HCT116 (cell line): ENCODE measurements around the gene TPI1. TPM values are rescaled to one million over a fixed set of nuclear protein-coding genes. Genes with fewer than 3 reads are reported as not detected.

Source experiments
- ATAC-seq: fragments of 200-7000 bp; cut with Tn5 transposase; 2 replicates; pipeline ENCODE4 v1.9.1; 2020; ENCODE audit warnings: mild to moderate bottlenecking, moderate library complexity
- BruUV-seq: library from RNA; stranded (reverse); fragments of 400-500 nt; replicated peaks from 2 replicates; lab custom pipeline; 2021; lab: Mats Ljungman, UMichigan
- CTCF ChIA-PET: fragments of 300-600 bp; sonication (Branson Sonifier 250); formaldehyde crosslinking; loops from one replicate; lab custom pipeline; 2021; ENCODE audit warnings: antibody characterized with exemption; lab: Charles Lee
- POLR2A ChIA-PET: fragments of 300-600, 350-600 bp; sonication (Branson Sonifier 250); formaldehyde crosslinking; loops from one replicate; lab custom pipeline; 2021; ENCODE audit warnings: antibody characterized with exemption; lab: Charles Lee
- RAD21 ChIA-PET, 2 experiments: fragments of 300-600 bp; sonication (Branson Sonifier 250); formaldehyde crosslinking; loops; one replicate each; lab custom pipeline; 2023; ENCODE audit warnings: low total read pairs in 2 of 2; ENCODE audit not compliant: uncharacterized antibody in 2 of 2, unreplicated experiment in 2 of 2, low non-redundant PET in 1 of 2; lab: Charles Lee
- DNase-seq: peaks from one replicate; pipeline ENCODE4 v3.0.0-alpha.2; 2010; ENCODE audit warnings: low read depth, low spot score
- H2AFZ ChIP-seq: fragments of 200-600 bp; shearing (Covaris generic), sonication (generic); 2 replicates; pipeline ENCODE4 v1.6.1; 2017; ENCODE audit warnings: low read depth, mixed run types, mixed read lengths, antibody characterized with exemption, low read length; ENCODE audit not compliant: poor library complexity, severe bottlenecking
- H3K27ac ChIP-seq: 2 replicates; pipeline ENCODE4 v1.5.1; 2012; ENCODE audit warnings: low read depth, low read length
- H3K27me3 ChIP-seq: fragments of 200-600 bp; sonication (generic); 2 replicates; pipeline ENCODE4 v1.6.1; 2016; ENCODE audit warnings: mixed run types, low read length, mixed read lengths; ENCODE audit not compliant: insufficient read depth
- H3K36me3 ChIP-seq, 2 experiments: fragments of 200-500 bp in 1 of 2; fragments of 200-600 bp in 1 of 2; sonication (Bioruptor generic) in 1 of 2; sonication (generic) in 1 of 2; 2 replicates each; pipeline versions ENCODE4 v1.5.1 to v1.6.1; 2014 to 2016; ENCODE audit warnings: low read length in 2 of 2, inconsistent platforms in 1 of 2, mixed read lengths in 1 of 2, mixed run types in 1 of 2; ENCODE audit not compliant: insufficient read depth in 2 of 2, control insufficient read depth in 1 of 2
- H3K4me1 ChIP-seq, 2 experiments: fragments of 200-600 bp in 1 of 2; sonication (generic) in 1 of 2; 2 replicates each; pipeline versions ENCODE4 v1.5.1 to v1.6.1; 2012 to 2017; ENCODE audit warnings: low read length in 2 of 2, inconsistent platforms in 1 of 2, mild to moderate bottlenecking in 1 of 2, mixed read lengths in 1 of 2, mixed run types in 1 of 2, moderate library complexity in 1 of 2; ENCODE audit not compliant: insufficient read depth in 2 of 2, control insufficient read depth in 1 of 2
- H3K4me2 ChIP-seq: fragments of 200-600 bp; sonication (generic); 2 replicates; pipeline ENCODE4 v1.6.1; 2017; ENCODE audit warnings: mixed run types, low read length, mixed read lengths
- H3K4me3 ChIP-seq, 2 experiments: fragments of 200-600 bp in 1 of 2; sonication (generic) in 1 of 2; replicated peaks in 1 of 2; 2 replicates each; pipeline ENCODE4 v1.5.1; 2011 to 2016; ENCODE audit warnings: low read length in 2 of 2, control low read depth in 1 of 2, low read depth in 1 of 2, mild to moderate bottlenecking in 1 of 2, mixed read lengths in 1 of 2, mixed run types in 1 of 2
- H3K79me2 ChIP-seq: fragments of 200-600 bp; sonication (generic); 2 replicates; pipeline ENCODE4 v1.6.1; 2017; ENCODE audit warnings: mild to moderate bottlenecking, mixed run types, low read length, moderate library complexity, mixed read lengths; ENCODE audit not compliant: insufficient read depth
- H3K9ac ChIP-seq: fragments of 200-600 bp; sonication (generic); 2 replicates; pipeline ENCODE4 v1.6.1; 2016; ENCODE audit warnings: low read length, mixed read lengths
- H3K9me2 ChIP-seq: fragments of 200-600 bp; sonication (generic), shearing (Covaris generic); 2 replicates; pipeline ENCODE4 v1.6.1; 2017; ENCODE audit warnings: mixed run types, mild to moderate bottlenecking, moderate library complexity; ENCODE audit not compliant: insufficient read depth
- H3K9me3 ChIP-seq, 2 experiments: fragments of 200-500 bp in 1 of 2; fragments of 200-600 bp in 1 of 2; sonication (Bioruptor generic) in 1 of 2; sonication (generic) in 1 of 2; 2 replicates each; pipeline ENCODE4 v1.6.1; 2014 to 2017; ENCODE audit warnings: low read length in 2 of 2, mixed read lengths in 2 of 2, inconsistent platforms in 1 of 2, low read depth in 1 of 2, mild to moderate bottlenecking in 1 of 2, mixed run types in 1 of 2, moderate library complexity in 1 of 2; ENCODE audit not compliant: control insufficient read depth in 1 of 2, insufficient read depth in 1 of 2
- H4K20me1 ChIP-seq: fragments of 200-600 bp; sonication (generic), shearing (Covaris generic); 2 replicates; pipeline ENCODE4 v1.6.1; 2017; ENCODE audit warnings: mixed run types, mild to moderate bottlenecking, moderate library complexity; ENCODE audit not compliant: insufficient read depth
- CBX3 ChIP-seq: IDR thresholded peaks from 2 replicates; pipeline ENCODE4 v1.6.1; 2012; ENCODE audit warnings: low read depth
- CTCF ChIP-seq, 3 experiments: fragments of 200-600 bp in 1 of 3; sonication (generic) in 1 of 3; IDR thresholded peaks in 2 of 3; conservative IDR thresholded peaks in 1 of 3; 2 replicates each; pipeline ENCODE4 v1.5.1; 2012 to 2017; ENCODE audit warnings: low read depth in 2 of 3, low read length in 2 of 3, antibody characterized with exemption in 1 of 3, borderline replicate concordance in 1 of 3, control low read depth in 1 of 3, mild to moderate bottlenecking in 1 of 3, mixed read lengths in 1 of 3, mixed run types in 1 of 3, moderate library complexity in 1 of 3; ENCODE audit not compliant: insufficient read depth in 1 of 3
- EZH2phosphoT487 ChIP-seq: fragments of 200-600 bp; IDR thresholded peaks from 2 replicates; pipeline ENCODE4 v1.6.1; 2018; ENCODE audit warnings: antibody characterized with exemption, borderline replicate concordance
- POLR2A ChIP-seq: IDR thresholded peaks from 2 replicates; pipeline ENCODE4 v1.7.0; 2011; ENCODE audit warnings: borderline replicate concordance; ENCODE audit not compliant: insufficient read depth, insufficient read length; ENCODE audit errors: extremely low read depth
- REST ChIP-seq: IDR thresholded peaks from 2 replicates; pipeline ENCODE4 v1.6.1; 2012; ENCODE audit warnings: low read depth
- SRF ChIP-seq: IDR thresholded peaks from 2 replicates; pipeline ENCODE4 v1.6.1; 2012; ENCODE audit warnings: low read depth
- ZFX ChIP-seq: fragments of 450-650 bp; IDR thresholded peaks from 2 replicates; pipeline ENCODE4 v1.6.1; 2017
- intact Hi-C: fragments of 100-400 bp; cut with micrococcal nuclease; formaldehyde crosslinking; loops from 2 replicates; pipeline ENCODE4 v1.10.0; 2022
- total RNA-seq: library from RNA; stranded (reverse); gene quantifications from one replicate; pipeline ENCODE4 v1.2.1, GENCODE V29; 2021; ENCODE audit not compliant: unreplicated experiment

TPI1 gene
- total RNA-seq, 1 experiment from 2014 or later: 1,068 TPM

- no peak overlapping the region for H3K27ac ChIP-seq
- TF ChIP-seq CBX3: no peak
- TF ChIP-seq ZFX: no peak
- TF ChIP-seq EZH2phosphoT487: no peak
- TF ChIP-seq POLR2A: no peak
- no peak for TF ChIP-seq CTCF (IDR thresholded peaks at IDR 0.05 in 2 of 3, conservative IDR thresholded peaks at IDR 0.05 in 1 of 3; ENCODE audit: borderline replicate concordance in 1 of 3, insufficient read depth in 1 of 3, low read depth in 2 of 3, low read length in 2 of 3)
- TF ChIP-seq SRF: no peak
- TF ChIP-seq REST: no peak
- TF ChIP-seq, all 23 proteins: peak for 0
- Histone ChIP-seq H3K9me3 (no peaks in the 10 kb centered on the region), H3K9ac (no peak overlapping the region), H3K36me3 (peaks cover 5 to 8% of the 10 kb centered on the region in 2 experiments), H4K20me1 (no peaks in the 10 kb centered on the region), H3K4me2 (no peak overlapping the region), H3K9me2 (no peaks in the 10 kb centered on the region), H3K27me3 (no peaks in the 10 kb centered on the region), H3K4me1 (peaks cover 15 to 26% of the 10 kb centered on the region in 2 experiments), H3K79me2 (peaks cover 13% of the 10 kb centered on the region; the same call in 1 of the 2 replicates), H2AFZ (no peak overlapping the region), H3K4me3 (no peak overlapping the region)
- ChIA-PET POLR2A (interaction anchor here (0.7 to 1.2 kb wide), 2 partner anchors 26 to 31 kb away, joined by 3 read pairs; partner anchors contain the start of genes C12orf57 and RNU7-1), RAD21 (no interaction called here), CTCF (no interaction called here)
- DNase-seq (no peak), ATAC-seq (no peak)
- intact Hi-C loops: no loop called here
- BruUV-seq: no TSS peak
Observed at GRCh38 chr12:6912164-6912935, 45.0 kb downstream of the TPI1 start.
